ENCODE results near the gene PKNOX2. TPM values are rescaled to one million over a fixed set of nuclear protein-coding genes. Genes with fewer than 3 reads are reported as not detected.

PKNOX2 gene
- total RNA-seq, 4 donors from 2014 or later, result 0.27 to 4.8 (median 0.75) TPM; not detected in 1

DNA sequence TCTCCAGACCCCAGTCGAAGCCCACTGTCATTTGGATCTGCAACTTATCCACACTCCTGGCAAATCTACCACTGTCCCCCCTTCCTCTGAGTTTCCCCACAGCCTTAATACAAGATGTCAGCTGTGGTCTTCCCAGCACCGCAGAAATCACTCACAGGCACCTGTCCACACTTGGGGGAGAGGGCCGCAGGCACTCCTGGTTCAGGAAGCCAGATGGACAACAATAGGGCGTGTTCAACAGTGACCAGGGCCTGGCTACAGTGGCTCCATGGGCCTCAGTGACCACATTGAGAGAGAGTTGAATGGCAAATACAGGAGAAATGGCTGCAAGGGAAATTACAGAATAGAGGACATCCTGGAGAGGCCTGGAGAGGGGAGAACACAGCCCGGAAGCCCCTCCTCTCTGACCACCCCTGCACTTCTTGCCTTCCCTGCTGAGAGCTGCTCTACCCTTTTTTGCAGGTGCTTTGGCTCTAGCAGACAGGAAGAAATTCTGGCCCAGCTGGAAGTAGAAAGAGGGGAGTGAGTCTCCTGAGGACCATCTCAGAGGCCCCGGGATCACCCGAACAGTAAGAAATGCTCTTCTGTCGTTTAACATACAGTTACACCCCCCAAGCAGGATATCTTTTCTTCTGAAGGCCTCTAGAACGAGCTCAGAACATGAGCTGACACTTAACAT lies 166.9 kb downstream of the PKNOX2 start:
- Histone ChIP-seq H3K9me3 (no peaks in the 10 kb centered on the region), H3K27ac (no peak overlapping the region), H3K36me3 (no peaks in the 10 kb centered on the region), H3K4me1 (no peaks in the 10 kb centered on the region), H3K4me3 (no peak overlapping the region), H3K27me3 (no peaks in the 10 kb centered on the region)
- TF ChIP-seq, protein P1, sequence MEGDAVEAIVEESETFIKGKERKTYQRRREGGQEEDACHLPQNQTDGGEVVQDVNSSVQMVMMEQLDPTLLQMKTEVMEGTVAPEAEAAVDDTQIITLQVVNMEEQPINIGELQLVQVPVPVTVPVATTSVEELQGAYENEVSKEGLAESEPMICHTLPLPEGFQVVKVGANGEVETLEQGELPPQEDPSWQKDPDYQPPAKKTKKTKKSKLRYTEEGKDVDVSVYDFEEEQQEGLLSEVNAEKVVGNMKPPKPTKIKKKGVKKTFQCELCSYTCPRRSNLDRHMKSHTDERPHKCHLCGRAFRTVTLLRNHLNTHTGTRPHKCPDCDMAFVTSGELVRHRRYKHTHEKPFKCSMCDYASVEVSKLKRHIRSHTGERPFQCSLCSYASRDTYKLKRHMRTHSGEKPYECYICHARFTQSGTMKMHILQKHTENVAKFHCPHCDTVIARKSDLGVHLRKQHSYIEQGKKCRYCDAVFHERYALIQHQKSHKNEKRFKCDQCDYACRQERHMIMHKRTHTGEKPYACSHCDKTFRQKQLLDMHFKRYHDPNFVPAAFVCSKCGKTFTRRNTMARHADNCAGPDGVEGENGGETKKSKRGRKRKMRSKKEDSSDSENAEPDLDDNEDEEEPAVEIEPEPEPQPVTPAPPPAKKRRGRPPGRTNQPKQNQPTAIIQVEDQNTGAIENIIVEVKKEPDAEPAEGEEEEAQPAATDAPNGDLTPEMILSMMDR (IDR thresholded peaks at IDR 0.05), result no peak
- no peak for TF ChIP-seq POLR2AphosphoS5 (IDR thresholded peaks at IDR 0.05)
- in situ Hi-C loops (cut with MboI; ENCODE audit: low pct_ligation_motif_present in 1 of 4, low pct_unique_long_range_greater_than_20kb in 1 of 4, low sequenced_read_pairs in 3 of 4), result loop anchor here in 2 of 4 donors (25.0 kb wide), 1 partner anchor 169 kb away; the partner anchor contains the start of gene PKNOX2 (in 2 of the 2)
- 57 to 66% methylated on average over 2 to 9 of the region's 9 CpGs for WGBS, 2 donors (ENCODE audit: low coverage in 1 of 2)
- intact Hi-C loops (cut with DNase I; ENCODE audit: low total_unique reads), result no loop called here
- DNase-seq, result no peak

DNA sequence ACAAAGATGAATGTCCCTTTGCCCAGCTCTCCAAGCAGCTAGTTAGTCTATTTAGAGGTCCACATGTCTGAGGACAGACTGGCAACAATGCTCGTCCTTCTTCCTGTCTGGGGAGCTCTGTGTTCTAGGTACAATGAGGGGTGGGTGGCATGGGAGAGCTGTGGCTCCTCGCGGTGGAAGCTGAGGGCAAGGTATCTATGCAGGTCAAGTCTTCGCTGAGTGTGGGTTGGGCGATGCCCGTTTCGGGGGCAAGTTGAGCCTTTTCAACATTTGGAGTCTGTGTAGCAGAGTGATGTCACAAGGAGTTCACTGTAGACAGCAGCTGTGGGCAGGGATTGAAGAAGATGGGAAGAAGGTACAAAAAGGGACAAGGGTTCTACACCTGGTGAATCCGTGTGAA lies 168.3 kb downstream of the PKNOX2 start:
- no peaks in the 10 kb centered on the region for H3K36me3 ChIP-seq
- in situ Hi-C loops (cut with MboI; ENCODE audit: low pct_ligation_motif_present in 1 of 4, low pct_unique_long_range_greater_than_20kb in 1 of 4, low sequenced_read_pairs in 3 of 4), result loop anchor here in 2 of 4 donors (25.0 kb wide), 1 partner anchor 171 kb away; the partner anchor contains the start of gene PKNOX2 (in 2 of the 2)
- no peak for DNase-seq
- no peak overlapping the region for H3K27ac ChIP-seq
- TF ChIP-seq EP300 (IDR thresholded peaks at IDR 0.05; ENCODE audit: low read depth), result no peak
- no peak for TF ChIP-seq POLR2AphosphoS5 (IDR thresholded peaks at IDR 0.05)
- TF ChIP-seq POLR2A (IDR thresholded peaks at IDR 0.05), result no peak
- TF ChIP-seq, protein P1 (IDR thresholded peaks at IDR 0.05), result no peak
- no peak overlapping the region for H3K4me3 ChIP-seq
- intact Hi-C loops (cut with DNase I; ENCODE audit: low total_unique reads), result no loop called here
- WGBS, 2 donors (ENCODE audit: low coverage in 1 of 2), result 80 to 86% methylated on average over 4 to 8 of the region's 8 CpGs
- H3K27me3 ChIP-seq, result no peaks in the 10 kb centered on the region
- no peaks in the 10 kb centered on the region for H3K9me3 ChIP-seq
- no peaks in the 10 kb centered on the region for H3K4me1 ChIP-seq

DNA sequence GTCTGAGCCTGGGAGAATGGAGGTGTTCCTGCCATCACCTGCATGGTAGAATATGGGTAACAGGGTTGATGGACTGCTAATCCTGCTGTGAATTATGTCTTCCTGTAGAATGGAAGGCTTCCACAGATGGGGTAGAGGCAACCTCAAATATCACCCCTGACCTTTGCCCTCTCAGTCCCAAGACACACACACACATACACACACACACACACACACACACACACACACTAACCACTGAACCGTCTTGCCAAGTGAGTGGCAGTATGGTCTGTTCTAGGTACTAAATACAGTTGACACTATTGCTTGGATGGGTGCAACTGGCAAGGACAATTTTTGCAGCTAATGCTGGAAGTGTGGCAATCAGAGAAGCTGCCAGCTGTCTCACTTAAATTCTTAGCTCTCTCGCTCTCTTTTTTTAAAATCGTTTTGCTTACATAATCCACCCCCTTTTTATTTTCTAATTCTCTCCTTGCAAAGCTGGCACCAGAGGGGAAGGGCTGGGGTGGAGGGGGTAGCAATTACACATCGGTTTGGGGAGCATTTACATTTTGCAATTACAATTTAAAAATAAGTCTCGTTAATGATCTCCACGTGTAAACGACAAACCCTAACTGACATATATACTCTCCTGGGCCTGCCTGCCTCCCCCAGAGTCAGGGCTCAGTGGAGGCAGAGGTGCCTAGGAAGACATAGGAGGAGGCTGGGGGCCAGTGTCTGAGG lies 169.0 kb downstream of the PKNOX2 start:
- intact Hi-C loops (cut with DNase I; ENCODE audit: low total_unique reads) (no loop called here), in situ Hi-C loops (cut with MboI; ENCODE audit: low pct_ligation_motif_present in 1 of 4, low pct_unique_long_range_greater_than_20kb in 1 of 4, low sequenced_read_pairs in 3 of 4) (loop anchor here in 2 of 4 donors (25.0 kb wide), 1 partner anchor 171 kb away; the partner anchor contains the start of gene PKNOX2 (in 2 of the 2))
- TF ChIP-seq, protein P1 (IDR thresholded peaks at IDR 0.05), result no peak
- no peak for DNase-seq
- Histone ChIP-seq H3K4me1 (no peaks in the 10 kb centered on the region), H3K4me3 (no peak overlapping the region), H3K9me3 (no peaks in the 10 kb centered on the region), H3K36me3 (no peaks in the 10 kb centered on the region), H3K27me3 (no peaks in the 10 kb centered on the region), H3K27ac (no peak overlapping the region)
- WGBS, 2 donors (ENCODE audit: low coverage in 1 of 2), result 81 to 92% methylated on average over 6 to 7 of the region's 7 CpGs

DNA sequence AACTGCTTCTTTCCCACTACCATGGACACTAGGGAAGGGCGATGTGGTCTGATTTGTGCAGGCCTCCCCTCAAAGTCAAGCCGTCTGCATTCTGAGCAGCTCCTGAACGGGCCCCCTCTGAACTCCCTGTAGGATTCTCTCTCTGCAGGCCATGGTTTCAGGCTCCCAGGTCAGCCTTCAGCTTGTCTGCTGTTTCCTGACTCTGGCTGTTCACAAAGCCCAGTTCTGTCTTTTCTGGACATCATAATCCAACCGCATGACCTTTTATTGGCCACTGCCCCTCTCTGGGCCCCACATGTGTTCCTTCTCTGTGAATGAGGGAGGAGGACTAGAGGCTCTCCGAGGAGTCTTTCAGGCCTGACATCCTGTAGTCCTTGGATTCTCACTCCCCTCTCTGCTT lies 170.6 kb downstream of the PKNOX2 start:
- 75% methylated on average over 5 of the region's 5 CpGs; no CpG with 5 or more reads in 1 of the 2 donors for WGBS, 2 donors (ENCODE audit: low coverage in 1 of 2)
- intact Hi-C loops (cut with DNase I; ENCODE audit: low total_unique reads), result no loop called here
- TF ChIP-seq POLR2AphosphoS5 (IDR thresholded peaks at IDR 0.05) (no peak), EP300 (IDR thresholded peaks at IDR 0.05; ENCODE audit: low read depth) (no peak), POLR2A (IDR thresholded peaks at IDR 0.05) (no peak)
- TF ChIP-seq, protein P1 (IDR thresholded peaks at IDR 0.05), result no peak

More for the DNA sequence above, 170.6 kb downstream of the PKNOX2 start:
- DNase-seq, result no peak
- Histone ChIP-seq H3K36me3 (no peaks in the 10 kb centered on the region), H3K27me3 (no peaks in the 10 kb centered on the region), H3K4me1 (no peaks in the 10 kb centered on the region), H3K9me3 (no peaks in the 10 kb centered on the region), H3K4me3 (no peak overlapping the region), H3K27ac (no peak overlapping the region)
- in situ Hi-C loops (cut with MboI; ENCODE audit: low pct_ligation_motif_present in 1 of 4, low pct_unique_long_range_greater_than_20kb in 1 of 4, low sequenced_read_pairs in 3 of 4), result loop anchor here in 2 of 4 donors (25.0 kb wide), 1 partner anchor 173 kb away; the partner anchor contains the start of gene PKNOX2 (in 2 of the 2)

Data from transverse colon (tissue), 4 donors.